SU-DHL-6 (cell line): ENCODE results near the gene SELENON.
"Not testable (repeated sequence)": the region's sequence is repeated elsewhere in the genome, so short reads cannot be mapped to it uniquely, and the experiment has no call there.

Source experiments
- CTCF ChIP-seq: fragments of 200-600 bp; sonication (generic); IDR thresholded peaks from one replicate; pipeline ENCODE4 v1.5.1; 2017; ENCODE audit warnings: antibody characterized with exemption, mild to moderate bottlenecking, low read length, moderate library complexity; ENCODE audit not compliant: insufficient read depth, poor library complexity, severe bottlenecking
- EZH2phosphoT487 ChIP-seq: fragments of 200-600 bp; sonication (generic), shearing (Covaris generic); conservative IDR thresholded peaks from 2 replicates; pipeline ENCODE4 v1.6.1; 2018; ENCODE audit warnings: mild to moderate bottlenecking, antibody characterized with exemption, low read length, moderate library complexity, mixed read lengths

- not testable (repeated sequence) for TF ChIP-seq CTCF, EZH2phosphoT487
These were observed 39.8 kb downstream of the SELENON start for GRCh38 chr1:25839808-25840207.
